HG02623 (cell line): ENCODE measurements around the gene TAF8.

Experiments
- ATAC-seq: cut with Tn5 transposase; IDR thresholded peaks from one replicate; pipeline ENCODE4 v1.9.1; 2021; ENCODE audit warnings: moderate library complexity; ENCODE audit not compliant: unreplicated experiment

The TAF8 gene

DNA sequence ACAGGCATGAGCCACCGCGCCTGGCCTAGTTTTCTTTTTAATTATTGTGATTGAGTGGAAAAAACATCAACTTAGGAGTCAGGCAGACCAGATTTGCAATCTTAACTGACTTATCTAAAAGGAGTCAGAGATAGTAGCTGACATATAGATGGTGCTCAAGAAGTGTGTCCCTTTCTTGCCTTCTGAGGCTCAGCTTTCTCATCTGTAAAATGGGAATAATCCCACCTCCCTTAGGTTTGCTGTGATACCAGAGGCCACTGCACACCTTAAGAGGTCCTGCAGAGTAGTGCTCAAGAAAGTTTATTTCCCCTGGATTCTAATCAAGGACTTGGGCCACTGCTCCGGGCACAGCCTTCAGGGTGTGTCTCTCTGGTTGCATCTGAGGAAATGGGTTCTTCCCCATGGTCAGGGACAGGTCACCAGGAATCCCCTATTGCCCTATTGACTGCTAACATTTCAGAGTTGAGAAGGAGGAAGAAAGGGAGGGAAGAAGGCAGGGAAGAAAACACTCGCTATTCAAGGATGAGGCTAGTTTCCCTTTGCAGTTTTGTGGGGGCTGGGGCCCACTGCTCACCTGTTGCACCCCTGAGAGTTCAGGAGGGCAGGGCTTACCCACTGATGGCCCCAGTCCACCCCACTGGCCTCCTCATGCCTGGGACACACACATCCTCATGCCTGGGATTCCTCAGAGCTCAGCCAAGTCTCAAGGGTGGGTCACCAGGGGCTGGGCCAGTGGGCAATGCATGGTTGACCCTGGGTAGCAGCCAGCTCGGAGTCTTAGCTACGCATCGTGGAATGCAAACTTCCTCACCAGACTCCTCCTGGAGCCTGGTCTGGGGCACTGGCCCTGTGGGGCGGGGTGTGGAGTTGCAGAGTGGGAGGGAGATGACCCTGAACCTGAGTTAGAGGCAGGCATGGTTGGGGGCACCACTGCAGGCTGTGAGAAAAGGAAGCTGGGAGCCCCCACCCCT lies 70.9 kb downstream of the TAF8 start:
- ATAC-seq, result no peak

DNA sequence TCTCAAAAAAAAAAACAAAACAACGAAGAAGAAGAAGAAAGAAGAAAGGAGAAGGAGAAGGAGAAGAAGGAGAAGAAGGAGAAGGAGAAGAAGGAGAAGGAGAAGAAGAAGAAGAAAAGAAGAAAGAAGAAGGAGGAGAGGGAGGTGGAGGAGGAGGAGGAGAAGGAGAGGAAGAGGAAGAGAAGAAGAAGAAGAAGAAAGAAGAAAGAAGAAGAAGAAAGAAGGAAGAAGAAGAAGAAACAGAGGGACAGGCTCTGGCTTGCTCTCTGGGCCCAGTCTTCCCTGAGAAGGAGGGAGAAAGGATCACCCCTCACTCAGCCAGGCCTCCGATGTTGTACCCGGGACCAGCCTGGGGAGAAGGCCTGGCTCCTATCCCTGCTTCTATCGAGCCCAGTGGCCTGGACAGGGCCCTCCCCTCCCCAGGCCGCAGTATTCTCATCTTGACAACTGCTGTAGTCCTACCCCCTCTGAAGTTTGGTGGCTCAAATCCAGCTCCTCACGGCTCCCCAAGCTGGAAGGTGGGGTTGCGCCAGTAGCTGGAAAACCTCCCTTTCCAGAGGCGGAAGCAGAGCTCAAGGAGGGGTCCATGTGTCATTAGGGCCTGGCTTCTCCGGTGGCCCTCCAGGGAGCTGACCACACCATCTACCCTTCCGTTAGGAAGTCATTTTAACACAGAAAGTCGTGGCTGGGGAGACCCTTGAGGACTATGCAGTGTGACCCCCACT lies 73.2 kb downstream of the TAF8 start:
- no peak for ATAC-seq

GRCh38 chr6:42124223-42124836 lies 74.0 kb downstream of the TAF8 start:
- no peak for ATAC-seq

DNA sequence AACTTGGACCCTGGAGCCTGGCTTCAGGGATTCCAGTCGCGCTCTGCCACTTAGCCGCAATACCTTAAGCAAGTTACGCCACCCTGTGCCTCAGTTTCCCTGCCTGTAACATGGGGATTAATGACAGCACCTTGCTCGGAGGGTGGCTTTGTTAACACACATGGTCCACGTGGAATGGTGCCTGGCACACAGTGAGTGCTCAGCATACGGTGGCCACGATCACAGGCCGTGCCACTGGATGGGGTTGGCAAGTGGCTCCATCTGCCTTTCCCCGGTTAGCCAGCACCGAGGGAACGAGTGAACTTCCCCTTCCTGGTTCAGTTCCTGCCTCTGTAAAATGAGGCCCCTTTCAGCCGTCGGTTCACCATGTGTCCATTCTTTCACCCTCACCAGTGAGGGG lies 74.9 kb downstream of the TAF8 start:
- ATAC-seq, result no peak

DNA sequence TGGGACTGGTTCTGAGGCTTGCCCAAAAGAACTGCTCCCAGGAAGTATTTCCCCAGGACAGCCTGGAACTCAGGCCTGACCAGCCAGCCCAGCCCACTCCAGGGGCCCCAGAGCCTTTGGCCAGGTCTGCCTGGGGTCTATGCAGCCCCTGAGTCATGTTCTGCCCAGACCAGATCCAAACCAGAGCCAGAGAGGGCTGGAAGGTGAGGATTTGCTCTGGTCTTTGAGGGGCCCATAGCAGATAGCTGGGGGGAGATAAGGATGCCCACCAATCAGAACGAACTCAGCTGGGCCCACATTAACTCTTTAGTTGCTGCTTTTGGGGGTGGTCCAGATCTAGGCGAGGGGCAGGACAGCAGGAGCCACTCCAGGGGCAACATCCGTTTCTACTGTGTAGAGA lies 75.3 kb downstream of the TAF8 start:
- ATAC-seq, result no peak

DNA sequence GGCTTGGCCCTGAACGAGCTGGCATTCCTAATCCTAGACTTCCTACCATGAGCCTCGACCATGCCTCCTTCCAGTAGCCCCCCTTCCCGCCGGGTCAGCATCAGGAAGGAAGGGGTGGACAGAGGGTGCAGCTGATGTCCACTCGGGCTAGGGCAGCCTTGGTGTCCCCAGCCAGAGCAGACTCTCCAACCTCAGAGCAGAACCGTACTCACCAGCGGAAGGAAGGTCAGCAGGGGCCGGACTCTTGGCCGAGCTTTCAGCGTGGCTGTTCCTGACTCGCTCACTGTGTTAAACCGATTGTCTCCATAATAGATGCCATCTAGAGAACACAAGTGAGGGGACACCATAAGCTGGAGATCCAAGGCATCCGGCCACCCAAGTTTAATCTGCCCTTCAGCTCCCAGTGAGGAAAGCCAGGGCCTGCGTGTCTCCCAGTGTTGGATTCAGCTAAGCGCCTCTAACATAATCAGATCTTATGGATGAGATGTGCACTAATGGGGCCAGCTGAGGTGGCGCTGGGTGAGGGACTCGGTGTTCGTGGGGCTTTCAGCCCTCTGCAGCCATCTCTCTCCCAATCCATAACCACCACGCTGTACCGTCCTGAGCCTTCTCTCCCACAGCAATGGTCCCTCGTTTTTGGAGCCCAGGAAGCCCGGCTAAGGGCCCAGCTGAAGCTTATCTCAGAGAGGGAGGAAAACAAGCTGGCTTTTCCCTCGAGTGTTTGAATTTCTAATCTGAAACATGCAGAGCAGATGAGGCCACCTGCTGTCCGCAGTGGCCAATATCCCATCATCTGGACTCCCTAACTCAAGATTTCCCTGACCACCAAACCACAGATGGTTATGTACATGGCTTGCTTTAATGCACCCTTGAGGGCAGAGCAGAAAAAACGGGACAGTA lies 78.4 kb downstream of the TAF8 start:
- ATAC-seq, result no peak

GRCh38 chr6:42129360-42129676 lies 79.0 kb downstream of the TAF8 start:
- ATAC-seq, result no peak

DNA sequence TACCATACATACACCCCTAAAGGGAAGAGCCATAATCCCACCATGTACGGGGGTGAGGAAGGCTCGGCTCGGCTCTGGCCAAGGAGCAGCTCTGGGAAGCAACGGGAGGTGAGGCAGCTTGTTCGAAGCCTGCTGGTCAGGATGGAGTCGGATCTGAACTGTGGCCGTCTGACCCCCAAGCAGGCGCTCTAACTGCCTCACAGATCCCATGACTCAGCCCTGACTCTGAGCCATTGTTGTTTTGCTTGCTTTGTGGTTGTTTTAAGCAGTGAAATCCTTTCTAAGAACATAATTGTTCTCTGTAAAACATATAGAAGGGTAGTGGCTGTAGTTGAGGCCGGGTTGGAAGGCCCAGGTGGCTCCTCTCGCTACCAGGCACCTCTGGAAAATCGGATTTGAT lies 81.2 kb downstream of the TAF8 start:
- no peak for ATAC-seq

GRCh38 chr6:42133926-42134325 lies 83.6 kb downstream of the TAF8 start:
- no peak for ATAC-seq

DNA sequence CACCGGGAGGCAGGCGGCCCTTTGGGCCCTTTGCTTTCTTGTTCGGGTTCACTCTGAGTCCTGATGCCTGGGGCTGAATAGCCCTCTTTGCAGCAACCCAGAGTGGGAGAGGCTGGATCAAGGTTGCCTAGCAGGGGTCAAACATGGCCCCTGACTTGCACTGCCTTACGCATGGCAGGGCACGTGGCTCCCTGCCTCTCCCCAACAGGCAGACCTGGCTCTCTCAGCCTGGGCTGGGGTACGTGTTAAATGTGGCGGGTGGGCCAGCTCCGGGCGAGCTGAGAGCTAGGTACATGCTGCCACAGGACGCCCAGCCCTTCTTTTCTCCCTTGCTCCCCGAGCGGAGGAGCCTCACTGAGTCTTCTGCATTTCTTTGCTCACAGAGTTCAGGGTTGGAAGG lies 84.8 kb downstream of the TAF8 start:
- ATAC-seq, result no peak

DNA sequence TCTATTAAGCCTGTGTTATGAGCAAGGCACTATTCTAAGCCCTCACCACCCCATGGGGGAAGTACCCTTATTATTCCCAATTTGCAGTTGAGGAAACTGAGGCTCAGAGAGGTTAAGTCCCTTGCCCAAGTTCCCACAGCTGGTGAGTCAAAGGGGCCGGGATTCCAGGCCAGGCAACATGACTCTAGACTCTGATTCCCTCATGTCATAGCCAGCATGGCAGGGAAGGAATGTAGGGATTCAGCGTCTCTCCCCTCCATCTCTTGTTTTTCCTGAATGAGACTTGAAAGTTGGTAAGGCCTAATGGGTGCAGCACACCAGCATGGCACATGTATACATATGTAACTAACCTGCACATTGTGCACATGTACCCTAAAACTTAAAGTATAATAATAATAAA lies 85.4 kb downstream of the TAF8 start:
- no peak for ATAC-seq

DNA sequence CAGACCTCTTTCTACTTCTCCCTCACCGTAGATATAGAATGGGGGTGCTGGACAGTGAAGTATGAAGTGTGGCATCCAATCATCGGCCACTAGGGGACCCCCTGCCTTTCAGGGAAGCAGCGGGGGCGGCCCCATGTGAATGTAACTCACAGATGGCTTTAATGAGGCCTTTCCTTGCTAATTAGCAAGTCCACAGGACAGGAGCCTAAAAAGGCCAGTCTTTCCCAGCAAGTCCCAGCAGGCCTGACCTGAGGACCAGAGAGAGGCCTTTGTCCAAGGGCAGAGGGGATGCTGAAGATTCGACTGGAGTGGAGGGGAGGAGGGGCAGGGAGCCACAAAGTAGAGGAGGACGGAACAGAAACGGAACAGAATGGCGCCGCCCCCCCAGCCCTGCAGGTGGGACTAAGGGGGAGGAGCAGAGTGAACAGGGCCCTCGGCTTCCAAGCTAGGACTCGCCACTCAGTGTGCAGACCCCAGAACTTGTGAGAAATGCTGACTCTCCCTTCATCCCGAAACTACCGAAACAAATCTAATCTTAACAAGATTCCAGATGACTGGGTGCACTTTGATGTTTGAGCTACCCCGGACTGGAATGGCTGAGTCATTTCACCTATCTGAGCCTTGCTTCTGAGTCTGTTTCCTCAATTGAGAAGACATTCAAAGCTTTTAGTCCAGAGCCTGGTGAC lies 86.3 kb downstream of the TAF8 start:
- no peak for ATAC-seq
